Rectal smooth muscle tissue (tissue), 1 donor: Measurements from ENCODE around the gene SLC25A52.
A peak's percentile ranks its signal among the peaks of the same experiment; 100 is the strongest.
"Not testable (repeated sequence)": the region's sequence is repeated elsewhere in the genome, so short reads cannot be mapped to it uniquely, and the experiment has no call there.

Experiments
- H3K27ac ChIP-seq: one replicate; pipeline ENCODE4 v1.7.0; 2013; ENCODE audit warnings: low read depth, low read length, inconsistent platforms
- H3K27me3 ChIP-seq: one replicate; pipeline ENCODE4 v1.7.0; 2013; ENCODE audit warnings: low read length; ENCODE audit not compliant: control insufficient read depth, insufficient read depth
- H3K36me3 ChIP-seq: one replicate; pipeline ENCODE4 v1.7.0; 2013; ENCODE audit warnings: low read length; ENCODE audit not compliant: control insufficient read depth, insufficient read depth
- H3K4me1 ChIP-seq: one replicate; pipeline ENCODE4 v1.7.0; 2013; ENCODE audit warnings: low read length; ENCODE audit not compliant: control insufficient read depth, insufficient read depth
- H3K4me3 ChIP-seq: one replicate; pipeline ENCODE4 v1.7.0; 2013; ENCODE audit warnings: low read length
- H3K9ac ChIP-seq: one replicate; pipeline ENCODE4 v1.7.0; 2013; ENCODE audit warnings: low read length

The SLC25A52 gene

DNA sequence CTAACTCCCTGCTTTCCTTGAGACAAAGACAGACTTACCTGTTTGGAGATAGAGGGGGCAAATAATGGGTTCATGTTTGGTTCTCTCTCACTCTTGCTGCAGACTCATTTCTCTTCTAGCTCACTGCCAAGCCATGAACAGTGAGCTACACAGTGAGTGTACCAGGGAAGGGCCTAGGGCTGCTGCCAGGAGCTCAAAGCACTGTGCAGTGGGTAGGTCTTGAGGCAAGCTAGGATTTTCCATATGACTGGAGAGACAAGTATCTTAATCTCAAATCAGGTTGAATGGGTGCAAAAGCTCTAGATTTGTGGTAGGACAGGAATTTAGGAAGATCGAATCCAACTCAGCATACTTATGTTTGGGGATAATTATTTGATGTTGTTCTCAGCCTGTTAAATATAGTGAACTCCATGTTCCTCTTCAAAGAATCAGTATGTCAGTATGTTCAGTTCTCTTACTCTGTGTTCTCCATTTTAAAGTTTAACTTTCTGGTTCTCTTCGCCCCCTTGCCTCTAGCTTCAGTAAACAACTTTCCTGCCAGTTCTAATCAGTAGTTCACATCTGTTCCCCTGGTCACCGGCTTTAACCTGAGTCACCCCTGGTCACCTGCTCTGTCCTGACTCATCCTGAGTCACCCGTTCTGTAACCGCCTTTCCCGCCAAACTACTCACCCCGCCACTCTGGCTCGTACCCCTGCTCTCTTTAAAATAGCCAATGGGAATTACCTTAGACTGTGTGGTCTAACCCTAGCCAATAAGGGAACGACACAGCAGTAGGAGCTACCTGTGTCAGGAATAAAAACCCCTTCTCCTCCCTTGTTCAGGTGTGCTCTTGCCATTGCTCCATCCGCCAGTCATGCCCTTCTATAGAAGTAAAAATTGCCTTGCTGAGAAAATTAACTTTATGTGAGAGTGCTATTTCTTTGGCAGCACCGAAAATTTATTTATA, 21.9 kb downstream of the SLC25A52 start:
- Histone ChIP-seq H3K36me3 (no peaks in the 10 kb centered on the region), H3K9ac (no peak overlapping the region), H3K4me1 (no peaks in the 10 kb centered on the region), H3K27me3 (no peaks in the 10 kb centered on the region), H3K27ac (no peak overlapping the region), H3K4me3 (no peak overlapping the region)

GRCh38 chr18:31736630-31737029, 24.1 kb downstream of the SLC25A52 start:
- no peaks in the 10 kb centered on the region for H3K36me3 ChIP-seq
- no peak overlapping the region for H3K4me3 ChIP-seq
- H3K27ac ChIP-seq: no peak overlapping the region
- H3K9ac ChIP-seq: no peak overlapping the region
- no peaks in the 10 kb centered on the region for H3K4me1 ChIP-seq
- no peaks in the 10 kb centered on the region for H3K27me3 ChIP-seq

DNA sequence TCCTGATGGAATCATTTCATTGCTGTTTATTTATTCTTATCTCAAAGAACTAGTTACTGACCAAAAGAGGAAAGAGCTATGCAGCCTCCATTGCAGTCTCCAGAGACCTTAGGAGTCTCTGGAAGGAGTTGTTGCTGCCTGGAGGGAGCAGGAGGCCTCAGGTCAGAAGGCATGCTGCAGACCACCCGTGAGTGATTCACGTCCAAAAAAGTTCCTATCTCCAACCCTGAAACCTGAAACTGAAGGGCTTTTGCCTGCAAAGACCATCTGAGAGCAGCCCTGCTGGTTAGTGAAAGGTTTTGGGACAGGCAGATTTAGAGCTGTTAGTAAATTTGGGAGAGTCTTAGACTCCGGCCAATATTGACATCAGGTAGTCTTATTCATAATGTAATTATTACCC, 29.1 kb downstream of the SLC25A52 start:
- Histone ChIP-seq H3K36me3 (no peaks in the 10 kb centered on the region), H3K27me3 (no peaks in the 10 kb centered on the region), H3K4me3 (no peak overlapping the region), H3K4me1 (no peaks in the 10 kb centered on the region), H3K27ac (no peak overlapping the region), H3K9ac (no peak overlapping the region)

DNA sequence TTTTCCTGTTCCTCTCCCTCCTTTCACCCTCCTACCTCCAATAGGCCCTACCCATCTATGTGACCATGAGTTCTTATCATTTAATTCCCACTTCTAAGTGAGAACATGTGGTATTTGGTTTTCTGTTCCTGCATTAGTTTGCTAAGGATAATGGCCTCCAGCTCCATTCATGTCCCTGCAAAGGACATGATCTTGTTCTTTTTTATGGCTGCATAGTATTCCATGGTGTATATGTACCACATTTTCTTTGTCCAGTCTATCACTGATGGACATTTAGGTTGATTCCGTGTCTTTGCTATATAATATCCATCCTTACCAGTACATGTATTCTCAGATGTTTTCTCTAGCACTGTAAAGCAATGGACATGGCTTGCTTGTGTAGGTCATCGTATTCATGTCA, 31.5 kb downstream of the SLC25A52 start:
- not testable (repeated sequence) for H3K9ac ChIP-seq, H3K27me3 ChIP-seq

GRCh38 chr18:31723990-31724711, 36.5 kb downstream of the SLC25A52 start:
- Histone ChIP-seq H3K27ac (peak overlapping the region; percentile 15), H3K27me3 (no peaks in the 10 kb centered on the region), H3K36me3 (no peaks in the 10 kb centered on the region)

More for the DNA sequence above, 31.5 kb downstream of the SLC25A52 start:
- H3K36me3 ChIP-seq, H3K27ac ChIP-seq, H3K4me1 ChIP-seq, H3K4me3 ChIP-seq: not testable (repeated sequence)

GRCh38 chr18:31723639-31723989, 37.1 kb downstream of the SLC25A52 start:
- Histone ChIP-seq H3K36me3 (no peaks in the 10 kb centered on the region), H3K9ac (no peak overlapping the region), H3K27me3 (no peaks in the 10 kb centered on the region), H3K4me1 (no peaks in the 10 kb centered on the region), H3K4me3 (peak overlapping the region; percentile 70), H3K27ac (no peak overlapping the region)

More at GRCh38 chr18:31723990-31724711, 36.5 kb downstream of the SLC25A52 start:
- H3K9ac ChIP-seq: no peak overlapping the region
- H3K4me3 ChIP-seq: peak overlapping the region; percentile 70
- H3K4me1 ChIP-seq: no peaks in the 10 kb centered on the region

DNA sequence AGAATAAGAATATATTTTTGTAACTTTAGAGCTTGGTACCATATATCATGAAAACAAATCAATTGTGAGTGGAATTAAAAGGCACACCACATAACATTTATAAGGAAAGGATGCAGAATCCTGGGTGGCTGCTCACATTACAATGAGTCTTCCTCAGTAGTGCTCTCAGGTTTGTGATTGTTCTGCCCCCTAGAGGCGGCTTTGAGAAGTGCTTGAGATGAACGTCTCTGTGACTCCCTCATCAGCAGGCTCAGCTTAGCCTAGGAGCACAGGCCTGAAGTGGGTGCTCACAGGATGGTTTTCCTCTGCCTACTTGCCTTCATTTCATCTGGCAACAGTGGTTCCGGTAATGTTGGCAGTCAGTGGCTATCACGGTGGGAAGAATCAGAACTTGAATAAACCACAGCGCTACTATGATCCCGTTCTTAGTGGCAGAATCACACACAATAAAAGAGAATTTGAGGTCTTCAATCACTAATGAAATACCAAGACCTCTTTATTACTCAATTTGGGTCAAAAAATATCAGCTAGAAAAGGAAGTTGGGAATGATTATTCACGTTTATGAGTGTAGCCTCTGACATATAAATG, 38.2 kb downstream of the SLC25A52 start:
- Histone ChIP-seq H3K27ac (no peak overlapping the region), H3K27me3 (no peaks in the 10 kb centered on the region), H3K9ac (no peak overlapping the region), H3K4me1 (no peaks in the 10 kb centered on the region), H3K4me3 (no peak overlapping the region), H3K36me3 (no peaks in the 10 kb centered on the region)

DNA sequence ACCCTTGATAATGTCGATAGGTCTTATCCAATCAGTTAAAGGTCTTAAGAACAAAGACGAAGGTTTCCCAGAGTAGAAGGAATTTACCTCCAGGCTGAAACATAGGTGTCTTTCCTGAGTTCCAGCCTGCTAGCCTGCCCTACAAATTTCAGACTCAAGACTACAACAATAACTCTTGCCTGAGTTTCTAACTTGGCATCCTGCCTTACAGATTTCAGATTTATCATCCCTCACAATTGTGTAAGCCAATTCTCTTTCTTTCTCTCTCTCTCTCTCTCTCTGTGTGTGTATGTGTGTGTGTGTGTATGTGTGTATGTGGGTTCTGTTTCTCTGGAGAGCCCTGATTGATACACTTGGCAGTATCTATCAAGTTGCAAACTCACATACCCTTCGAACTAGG, 39.1 kb downstream of the SLC25A52 start:
- Histone ChIP-seq H3K4me3 (no peak overlapping the region), H3K36me3 (no peaks in the 10 kb centered on the region), H3K4me1 (no peaks in the 10 kb centered on the region), H3K9ac (no peak overlapping the region), H3K27ac (no peak overlapping the region), H3K27me3 (no peaks in the 10 kb centered on the region)

GRCh38 chr18:31720867-31721266, 39.8 kb downstream of the SLC25A52 start:
- no peaks in the 10 kb centered on the region for H3K4me1 ChIP-seq
- no peak overlapping the region for H3K9ac ChIP-seq
- H3K4me3 ChIP-seq: no peak overlapping the region
- no peaks in the 10 kb centered on the region for H3K27me3 ChIP-seq
- no peak overlapping the region for H3K27ac ChIP-seq
- H3K36me3 ChIP-seq: no peaks in the 10 kb centered on the region

GRCh38 chr18:31719363-31720006, 41.2 kb downstream of the SLC25A52 start:
- Histone ChIP-seq H3K36me3 (no peaks in the 10 kb centered on the region), H3K27me3 (no peaks in the 10 kb centered on the region), H3K27ac (no peak overlapping the region), H3K4me1 (no peaks in the 10 kb centered on the region), H3K9ac (no peak overlapping the region), H3K4me3 (no peak overlapping the region)

DNA sequence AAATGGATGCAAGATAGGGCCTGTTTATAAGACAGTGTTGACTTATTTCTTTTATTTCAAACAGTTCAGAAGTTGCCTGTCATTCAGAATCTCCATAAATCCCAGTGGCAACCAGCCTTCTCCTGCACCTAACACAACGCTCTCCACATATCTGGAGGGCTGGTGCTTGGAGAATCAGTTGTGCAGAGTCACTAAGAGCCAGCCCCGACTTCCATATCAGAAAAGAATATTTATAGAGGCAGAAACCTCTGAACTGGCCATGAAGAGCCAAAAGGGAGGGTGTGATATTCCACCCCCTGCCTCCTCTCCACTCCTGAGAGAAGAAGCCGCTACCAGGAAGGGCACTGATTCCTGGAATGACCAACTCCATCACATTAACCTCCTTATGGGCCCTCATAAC, 42.3 kb downstream of the SLC25A52 start:
- Histone ChIP-seq H3K4me1 (no peaks in the 10 kb centered on the region), H3K27me3 (no peaks in the 10 kb centered on the region), H3K4me3 (no peak overlapping the region), H3K9ac (no peak overlapping the region), H3K36me3 (no peaks in the 10 kb centered on the region), H3K27ac (no peak overlapping the region)

- Histone ChIP-seq H3K36me3 (no peaks in the 10 kb centered on the region), H3K9ac (no peak overlapping the region), H3K4me1 (no peaks in the 10 kb centered on the region), H3K4me3 (no peak overlapping the region), H3K27ac (no peak overlapping the region), H3K27me3 (no peaks in the 10 kb centered on the region)
Observed at GRCh38 chr18:31716362-31716761, 44.3 kb downstream of the SLC25A52 start.
